Lung (tissue), 12 donors: Measurements from ENCODE around the gene RBM38. TPM values are rescaled to one million over a fixed set of nuclear protein-coding genes. Genes with fewer than 3 reads are reported as not detected.

Source experiments
- ATAC-seq: fragments of 200-7000 bp; cut with Tn5 transposase; one replicate; pipeline ENCODE4 v1.9.1; 2020; ENCODE audit warnings: moderate number of reproducible peaks; ENCODE audit not compliant: insufficient read depth, low FRiP score
- DNase-seq, 3 donors: peaks; one replicate each; pipeline ENCODE4 v3.0.0-alpha.2; 2013 to 2017
- H3K27ac ChIP-seq, 2 donors: one replicate each; pipeline ENCODE4 v1.5.1; 2013; ENCODE audit warnings: mild to moderate bottlenecking in 2 of 2, moderate library complexity in 2 of 2, control low read depth in 1 of 2, inconsistent platforms in 1 of 2, low read depth in 1 of 2, low read length in 1 of 2
- H3K27me3 ChIP-seq, 3 donors: one replicate each; pipeline ENCODE4 v1.5.1; 2013; ENCODE audit warnings: low read length in 2 of 3; ENCODE audit not compliant: control insufficient read depth in 3 of 3, insufficient read depth in 3 of 3
- H3K36me3 ChIP-seq, 4 donors: one replicate each; pipeline ENCODE4 v1.5.1; 2013; ENCODE audit warnings: low read length in 4 of 4, mild to moderate bottlenecking in 1 of 4, moderate library complexity in 1 of 4; ENCODE audit not compliant: control insufficient read depth in 4 of 4, insufficient read depth in 4 of 4
- H3K4me1 ChIP-seq, 5 donors: one replicate each; pipeline ENCODE4 v1.5.1; 2013; ENCODE audit warnings: low read length in 5 of 5, mild to moderate bottlenecking in 2 of 5, moderate library complexity in 1 of 5; ENCODE audit not compliant: control insufficient read depth in 5 of 5, insufficient read depth in 5 of 5
- H3K4me3 ChIP-seq: one replicate; pipeline ENCODE4 v1.5.1; 2013; ENCODE audit warnings: mild to moderate bottlenecking, control low read depth, moderate library complexity
- H3K9ac ChIP-seq, 2 donors: one replicate each; pipeline ENCODE4 v1.5.1; 2013; ENCODE audit warnings: low read length in 2 of 2, control low read depth in 1 of 2; ENCODE audit not compliant: insufficient read depth in 1 of 2
- H3K9me3 ChIP-seq, 4 donors: one replicate each; pipeline ENCODE4 v1.5.1; 2013; ENCODE audit warnings: low read length in 3 of 4, mild to moderate bottlenecking in 1 of 4, moderate library complexity in 1 of 4; ENCODE audit not compliant: control insufficient read depth in 4 of 4, insufficient read depth in 3 of 4
- WGBS, 2 donors: extraction: QIAGEN DNeasy Blood & Tissue Kit; methylation state at CpG; one replicate each; pipeline ENCODE4 v1.1.7; 2013; 5-methylcytosine and 5-hydroxymethylcytosine counted together
- polyA plus RNA-seq, 2 donors: library from polyadenylated mRNA; stranded (reverse); fragments of 200-250 nt; gene quantifications; one replicate each; pipeline ENCODE4 v1.2.1, GENCODE V29; 2013
- total RNA-seq, 2 donors: library from RNA; depleted of rRNA in 1 of 2; stranded (reverse); fragments of >200 nt in 1 of 2; gene quantifications; one replicate each; pipeline ENCODE4 v1.2.1, GENCODE V29; 2014 to 2021
- TF ChIP-seq, protein P1 (sequence below): IDR thresholded peaks from 2 replicates; pipeline ENCODE4 v1.5.1; 2012; ENCODE audit warnings: mild to moderate bottlenecking; ENCODE audit errors: control extremely low read depth, extremely low read depth
- donor health status: control.
- donor health status: control.
- donor health status: Bipolar disorder and iron deficiency.
- donor health status: healthy.
- donor health status: DM: yes; HTN: yes; CAD: no.

Gene RBM38
- total and polyA plus RNA-seq, 4 donors = 23.1 to 38.6 (median 30.9) TPM

DNA sequence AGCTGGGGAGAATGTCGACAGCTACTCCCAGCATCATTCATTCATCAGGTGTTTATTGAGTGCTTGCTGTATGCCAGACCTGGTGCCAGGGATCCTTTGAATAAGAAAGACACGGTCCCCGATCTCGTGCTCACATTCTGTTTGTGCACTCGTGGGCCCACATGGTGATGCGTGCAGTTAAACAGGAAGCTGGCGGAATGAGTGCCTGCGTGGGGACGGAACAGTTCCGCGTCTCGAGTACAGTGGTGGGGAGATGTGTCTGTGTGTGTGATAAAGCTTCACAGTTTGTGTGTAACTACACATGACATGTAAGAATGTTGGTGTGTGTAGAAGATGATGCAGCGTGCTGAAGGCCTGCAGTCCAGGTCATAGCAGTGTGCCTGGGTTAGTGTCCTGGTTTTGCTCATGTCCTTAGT lies 6.5 kb downstream of the RBM38 start:
- peak overlapping the region in 1 of 2 donors; percentile 1 for H3K27ac ChIP-seq
- H3K4me1 ChIP-seq = peaks cover 3 to 42% (median 11%) of the 10 kb centered on the region in 5 donors
- TF ChIP-seq, protein P1, sequence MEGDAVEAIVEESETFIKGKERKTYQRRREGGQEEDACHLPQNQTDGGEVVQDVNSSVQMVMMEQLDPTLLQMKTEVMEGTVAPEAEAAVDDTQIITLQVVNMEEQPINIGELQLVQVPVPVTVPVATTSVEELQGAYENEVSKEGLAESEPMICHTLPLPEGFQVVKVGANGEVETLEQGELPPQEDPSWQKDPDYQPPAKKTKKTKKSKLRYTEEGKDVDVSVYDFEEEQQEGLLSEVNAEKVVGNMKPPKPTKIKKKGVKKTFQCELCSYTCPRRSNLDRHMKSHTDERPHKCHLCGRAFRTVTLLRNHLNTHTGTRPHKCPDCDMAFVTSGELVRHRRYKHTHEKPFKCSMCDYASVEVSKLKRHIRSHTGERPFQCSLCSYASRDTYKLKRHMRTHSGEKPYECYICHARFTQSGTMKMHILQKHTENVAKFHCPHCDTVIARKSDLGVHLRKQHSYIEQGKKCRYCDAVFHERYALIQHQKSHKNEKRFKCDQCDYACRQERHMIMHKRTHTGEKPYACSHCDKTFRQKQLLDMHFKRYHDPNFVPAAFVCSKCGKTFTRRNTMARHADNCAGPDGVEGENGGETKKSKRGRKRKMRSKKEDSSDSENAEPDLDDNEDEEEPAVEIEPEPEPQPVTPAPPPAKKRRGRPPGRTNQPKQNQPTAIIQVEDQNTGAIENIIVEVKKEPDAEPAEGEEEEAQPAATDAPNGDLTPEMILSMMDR = no peak
- no peak for DNase-seq
- H3K9me3 ChIP-seq = peaks cover 0 to 2% (median 0%) of the 10 kb centered on the region in 4 donors
- peaks cover 0 to 31% (median 16%) of the 10 kb centered on the region in 4 donors for H3K36me3 ChIP-seq
- 24 to 42% methylated on average over 13 of the region's 13 CpGs for WGBS, 2 donors
- H3K27me3 ChIP-seq = no peaks in the 10 kb centered on the region
- no peak overlapping the region for H3K4me3 ChIP-seq
- H3K9ac ChIP-seq = no peak overlapping the region
- ATAC-seq = no peak

DNA sequence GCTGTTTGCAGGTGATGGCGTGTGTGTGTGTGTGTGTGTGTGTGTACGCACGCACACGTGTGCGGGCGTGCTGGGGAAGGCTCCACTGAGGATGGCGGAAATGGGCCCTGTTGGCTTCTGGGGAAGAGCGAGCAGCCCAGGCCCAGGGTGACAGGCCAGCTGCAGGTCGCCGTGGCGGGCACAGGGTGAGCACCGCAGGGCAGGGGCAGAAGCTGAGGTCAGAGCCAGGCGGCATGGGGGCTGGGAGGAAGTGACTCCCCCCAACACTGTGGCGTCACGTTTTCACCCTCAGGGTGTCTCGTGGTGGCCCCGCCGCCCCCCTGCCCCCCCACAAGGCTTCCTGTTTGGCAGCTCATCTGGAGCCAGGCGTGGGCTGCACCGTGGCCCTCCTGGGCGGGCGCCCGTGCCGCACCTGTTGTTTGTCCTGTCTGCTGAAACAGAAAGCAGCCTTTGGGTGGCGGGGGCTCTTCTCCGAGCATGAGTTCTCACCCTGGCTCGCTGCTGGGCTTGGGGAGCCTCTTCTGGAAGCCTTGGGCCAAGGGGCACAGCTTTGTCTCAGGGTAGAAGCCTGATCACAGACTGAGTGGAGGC lies 7.1 kb downstream of the RBM38 start:
- ATAC-seq (peak; percentile 51), DNase-seq (no peak)
- Histone ChIP-seq H3K27me3 (no peaks in the 10 kb centered on the region), H3K4me1 (peaks cover 3 to 37% (median 9%) of the 10 kb centered on the region in 5 donors), H3K36me3 (peaks cover 0 to 34% (median 15%) of the 10 kb centered on the region in 4 donors), H3K9me3 (peaks cover 0 to 2% (median 0%) of the 10 kb centered on the region in 4 donors), H3K27ac (peak overlapping the region; percentile 0 to 41), H3K4me3 (no peak overlapping the region), H3K9ac (no peak overlapping the region)
- TF ChIP-seq, protein P1 = no peak
- WGBS, 2 donors = 20 to 44% methylated on average over 24 to 27 of the region's 27 CpGs

DNA sequence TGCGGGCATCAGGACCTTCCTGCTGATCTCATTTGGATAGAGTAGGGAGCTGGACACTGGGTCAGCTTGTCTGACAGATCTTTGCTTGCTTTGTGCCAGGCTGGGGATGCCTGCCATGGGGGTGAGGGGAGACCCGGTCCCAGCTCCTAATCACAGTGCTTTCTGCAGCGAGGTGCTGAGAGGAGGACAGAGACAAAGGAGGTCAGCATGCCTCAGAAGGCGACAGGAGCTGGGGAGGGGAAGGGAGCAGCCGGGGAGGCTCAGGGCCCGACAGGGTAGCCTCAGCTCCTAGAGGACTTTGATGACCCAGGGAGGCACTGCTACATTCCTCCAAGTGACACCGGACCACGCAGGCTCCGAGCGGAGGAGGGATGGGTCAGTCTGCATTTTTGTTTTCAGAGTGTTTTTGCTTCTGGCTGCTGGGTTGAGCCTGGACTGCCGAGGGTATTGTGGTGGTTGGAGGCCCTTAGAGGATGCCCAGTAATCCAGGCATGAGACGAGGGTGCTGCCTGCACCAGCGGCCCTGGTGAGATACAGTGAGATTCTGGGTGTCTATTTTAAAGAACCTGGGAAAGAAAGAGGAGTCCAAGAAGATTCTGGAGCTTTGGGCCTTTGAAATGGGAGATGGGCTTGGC lies 7.8 kb downstream of the RBM38 start:
- ATAC-seq (no peak), DNase-seq (no peak)
- Histone ChIP-seq H3K9me3 (peaks cover 0 to 2% (median 0%) of the 10 kb centered on the region in 4 donors), H3K27me3 (no peaks in the 10 kb centered on the region), H3K9ac (no peak overlapping the region), H3K4me3 (no peak overlapping the region), H3K36me3 (peaks cover 0 to 32% (median 13%) of the 10 kb centered on the region in 4 donors), H3K4me1 (peaks cover 1 to 32% (median 9%) of the 10 kb centered on the region in 5 donors), H3K27ac (peak overlapping the region; percentile 0 to 41)
- TF ChIP-seq, protein P1 = no peak
- 75 to 82% methylated on average over 13 of the region's 13 CpGs for WGBS, 2 donors
